Endodermal cell (in vitro differentiated cells): ENCODE data around the gene ABCC1. TPM values are rescaled to one million over a fixed set of nuclear protein-coding genes. Genes with fewer than 3 reads are reported as not detected.

Experiments used
- DNase-seq: peaks from one replicate; pipeline ENCODE4 v3.0.0-alpha.2; 2017
- H3K27ac ChIP-seq: 2 replicates; pipeline ENCODE4 v1.5.1; 2013; ENCODE audit warnings: mild to moderate bottlenecking, low read depth, low read length, moderate library complexity
- H3K27me3 ChIP-seq: 2 replicates; pipeline ENCODE4 v1.6.1; 2013; ENCODE audit warnings: mild to moderate bottlenecking, low read length, moderate library complexity; ENCODE audit not compliant: insufficient read depth, control insufficient read depth, poor library complexity, severe bottlenecking
- H3K36me3 ChIP-seq: 2 replicates; pipeline ENCODE4 v1.7.0; 2013; ENCODE audit warnings: mild to moderate bottlenecking, low read length, moderate library complexity; ENCODE audit not compliant: control insufficient read depth, insufficient read depth
- H3K4me1 ChIP-seq: one replicate; pipeline ENCODE4 v1.7.0; 2013; ENCODE audit warnings: low read length; ENCODE audit not compliant: control insufficient read depth, insufficient read depth
- H3K4me3 ChIP-seq: 2 replicates; pipeline ENCODE4 v1.5.1; 2013; ENCODE audit warnings: mild to moderate bottlenecking, low read length, moderate library complexity
- H3K9ac ChIP-seq: 2 replicates; pipeline ENCODE4 v1.6.1; 2013; ENCODE audit warnings: mild to moderate bottlenecking, low read length, moderate library complexity; ENCODE audit not compliant: poor library complexity, severe bottlenecking; ENCODE audit errors: extremely low read depth
- H3K9me3 ChIP-seq: 2 replicates; pipeline ENCODE4 v1.6.1; 2013; ENCODE audit warnings: mild to moderate bottlenecking, low read length, moderate library complexity; ENCODE audit not compliant: control insufficient read depth
- H3K27ac Mint-ChIP-seq: 2 replicates; pipeline ENCODE4 v1.8.0; 2020; ENCODE audit warnings: mixed read lengths
- H3K27me3 Mint-ChIP-seq: 2 replicates; pipeline ENCODE4 v1.8.0; 2021; ENCODE audit warnings: mild to moderate bottlenecking, mixed read lengths; ENCODE audit not compliant: insufficient read depth
- H3K36me3 Mint-ChIP-seq: 2 replicates; pipeline ENCODE4 v1.8.0; 2020; ENCODE audit warnings: low read depth, mixed read lengths
- H3K4me1 Mint-ChIP-seq: 2 replicates; pipeline ENCODE4 v1.8.0; 2020; ENCODE audit warnings: mixed read lengths
- H3K4me3 Mint-ChIP-seq: 2 replicates; pipeline ENCODE4 v1.8.0; 2020; ENCODE audit warnings: mild to moderate bottlenecking, moderate library complexity, mixed read lengths
- H3K9me3 Mint-ChIP-seq: 2 replicates; pipeline ENCODE4 v1.8.0; 2020; ENCODE audit warnings: mild to moderate bottlenecking, mixed read lengths
- WGBS, 2 experiments: methylation state at CpG; one replicate each; pipeline versions ENCODE4 v1.1.5 to v1.1.7; 2013; ENCODE audit warnings: missing lambda C conversion rate in 2 of 2, mixed read lengths in 1 of 2; ENCODE audit not compliant: insufficient coverage in 1 of 2, insufficient read length in 1 of 2; 5-methylcytosine and 5-hydroxymethylcytosine counted together
- total RNA-seq, 2 donors: library from RNA; stranded (reverse); fragmentation: NEBNext Ultra II Directional in 1 of 2; extraction: Animal tissue kit (Norgen Biotek cat#: 25700) in 1 of 2; gene quantifications; 2 replicates in 1 of 2; 3 replicates in 1 of 2; pipeline ENCODE4 v1.2.1, GENCODE V29; 2021
- TF ChIP-seq, protein P1 (sequence below): fragments of 200-600 bp; sonication (generic); conservative IDR thresholded peaks from 2 replicates; pipeline ENCODE4 v1.5.0; 2021; ENCODE audit warnings: antibody characterized with exemption, mild to moderate bottlenecking

Gene ABCC1
- total RNA-seq, 2 donors from 2014 or later: 47.1 to 51.2 TPM

DNA sequence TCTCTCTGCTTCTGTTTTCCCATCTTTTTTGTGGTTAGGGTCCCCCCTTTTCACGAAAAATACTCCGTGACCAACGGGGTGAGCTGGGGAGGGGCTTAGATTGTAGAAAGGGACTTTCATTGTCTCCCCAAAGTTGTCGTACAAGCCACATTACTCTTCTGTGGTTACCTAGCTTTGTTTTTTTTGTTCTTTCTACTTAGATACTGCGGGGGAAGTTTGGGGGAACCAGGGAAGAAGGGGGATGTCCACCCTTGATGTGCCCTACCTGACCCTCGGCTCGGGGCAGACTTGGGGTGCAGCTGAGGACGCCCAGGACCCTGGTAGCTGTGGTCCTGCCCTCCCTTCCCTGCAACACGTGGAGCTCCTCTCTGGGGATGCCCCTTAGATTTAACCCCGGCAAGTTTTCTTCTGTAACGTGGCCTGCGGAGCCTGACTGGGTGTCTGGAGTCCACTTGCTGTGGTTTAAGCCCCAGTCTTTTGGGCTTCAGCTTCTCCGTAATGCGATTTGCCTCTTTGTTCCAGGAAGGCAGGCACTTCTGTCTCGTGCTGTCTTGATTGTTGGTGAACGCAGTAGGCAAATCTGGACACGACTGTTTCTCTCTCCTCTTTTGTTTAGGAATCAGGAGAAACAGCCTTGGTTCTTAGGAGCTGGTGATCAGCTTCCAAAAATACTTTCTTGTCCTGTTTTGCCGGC, 892 bp downstream of the ABCC1 start:
- Histone ChIP-seq H3K36me3 (no peaks in the 10 kb centered on the region), H3K9ac (peak overlapping the region; percentile 62), H3K27me3 (no peaks in the 10 kb centered on the region), H3K27ac (no peak overlapping the region), H3K4me3 (peak overlapping the region; percentile 87), H3K4me1 (no peaks in the 10 kb centered on the region), H3K9me3 (no peaks in the 10 kb centered on the region)
- no peaks in the 10 kb centered on the region for H3K27me3 Mint-ChIP-seq
- H3K9me3 Mint-ChIP-seq: no peaks in the 10 kb centered on the region
- H3K4me1 Mint-ChIP-seq: peaks cover 15% of the 10 kb centered on the region
- peak overlapping the region; percentile 88 for H3K27ac Mint-ChIP-seq
- TF ChIP-seq, protein P1, sequence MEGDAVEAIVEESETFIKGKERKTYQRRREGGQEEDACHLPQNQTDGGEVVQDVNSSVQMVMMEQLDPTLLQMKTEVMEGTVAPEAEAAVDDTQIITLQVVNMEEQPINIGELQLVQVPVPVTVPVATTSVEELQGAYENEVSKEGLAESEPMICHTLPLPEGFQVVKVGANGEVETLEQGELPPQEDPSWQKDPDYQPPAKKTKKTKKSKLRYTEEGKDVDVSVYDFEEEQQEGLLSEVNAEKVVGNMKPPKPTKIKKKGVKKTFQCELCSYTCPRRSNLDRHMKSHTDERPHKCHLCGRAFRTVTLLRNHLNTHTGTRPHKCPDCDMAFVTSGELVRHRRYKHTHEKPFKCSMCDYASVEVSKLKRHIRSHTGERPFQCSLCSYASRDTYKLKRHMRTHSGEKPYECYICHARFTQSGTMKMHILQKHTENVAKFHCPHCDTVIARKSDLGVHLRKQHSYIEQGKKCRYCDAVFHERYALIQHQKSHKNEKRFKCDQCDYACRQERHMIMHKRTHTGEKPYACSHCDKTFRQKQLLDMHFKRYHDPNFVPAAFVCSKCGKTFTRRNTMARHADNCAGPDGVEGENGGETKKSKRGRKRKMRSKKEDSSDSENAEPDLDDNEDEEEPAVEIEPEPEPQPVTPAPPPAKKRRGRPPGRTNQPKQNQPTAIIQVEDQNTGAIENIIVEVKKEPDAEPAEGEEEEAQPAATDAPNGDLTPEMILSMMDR: no peak
- peak; percentile 69 for DNase-seq
- peak overlapping the region; percentile 85 for H3K4me3 Mint-ChIP-seq
- WGBS, 2 experiments: 2 to 3% methylated on average over 12 to 18 of the region's 18 CpGs
- peaks cover under 1% of the 10 kb centered on the region for H3K36me3 Mint-ChIP-seq

DNA sequence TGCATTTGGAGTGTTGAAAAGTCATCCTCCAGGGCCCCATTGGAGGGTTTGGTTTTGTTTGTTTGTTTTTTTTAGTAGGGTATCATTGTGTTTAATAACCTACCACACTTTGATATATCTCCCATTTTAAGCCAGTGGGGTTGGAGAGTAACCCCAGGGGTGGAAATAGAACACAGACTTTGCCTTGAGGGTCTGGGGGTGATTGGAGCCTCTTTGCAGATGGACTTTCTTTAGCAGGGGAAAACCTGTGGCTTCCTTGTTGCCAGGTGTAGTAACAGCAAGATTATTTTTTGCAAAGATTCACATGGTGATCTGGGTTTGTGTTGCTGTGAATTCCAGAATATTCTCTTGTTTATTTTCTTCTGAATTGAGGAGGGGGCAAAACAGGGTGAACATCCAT, 1.5 kb downstream of the ABCC1 start:
- no peaks in the 10 kb centered on the region for H3K36me3 ChIP-seq
- H3K27ac ChIP-seq: no peak overlapping the region
- no peaks in the 10 kb centered on the region for H3K27me3 Mint-ChIP-seq
- H3K4me3 ChIP-seq: peak overlapping the region; percentile 87
- DNase-seq: no peak
- peak overlapping the region; percentile 88 for H3K27ac Mint-ChIP-seq
- peaks cover 3% of the 10 kb centered on the region for H3K36me3 Mint-ChIP-seq
- no peaks in the 10 kb centered on the region for H3K27me3 ChIP-seq
- no peaks in the 10 kb centered on the region for H3K9me3 Mint-ChIP-seq
- peaks cover 18% of the 10 kb centered on the region for H3K4me1 Mint-ChIP-seq
- no peaks in the 10 kb centered on the region for H3K4me1 ChIP-seq
- H3K4me3 Mint-ChIP-seq: peak overlapping the region; percentile 85
- TF ChIP-seq, protein P1: no peak
- no peaks in the 10 kb centered on the region for H3K9me3 ChIP-seq
- H3K9ac ChIP-seq: peak overlapping the region; percentile 62

DNA sequence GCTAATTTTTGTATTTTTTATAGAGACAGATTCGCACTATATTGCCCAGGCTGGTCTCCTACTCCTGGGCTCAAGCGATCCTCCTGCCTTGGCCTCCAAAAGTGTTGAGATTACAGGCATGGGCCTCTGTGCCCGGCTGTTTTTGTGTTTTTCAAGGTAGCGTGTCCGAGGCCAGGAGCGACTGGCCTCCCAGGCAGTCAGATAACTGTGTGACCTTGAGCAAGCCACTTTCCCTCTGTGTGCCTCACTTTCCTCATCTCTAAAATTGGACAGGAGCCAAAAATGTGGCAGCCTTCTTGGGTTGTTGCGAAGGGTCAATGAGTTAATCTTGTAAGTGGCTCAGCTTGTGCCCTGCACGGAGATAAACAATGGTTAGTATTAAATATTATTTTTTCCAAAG, 2.4 kb downstream of the ABCC1 start:
- 96 to 98% methylated on average over 5 to 8 of the region's 8 CpGs for WGBS, 2 experiments
- DNase-seq: no peak
- Mint-ChIP-seq H3K36me3 (peaks cover 6% of the 10 kb centered on the region), H3K9me3 (no peaks in the 10 kb centered on the region), H3K4me3 (no peak overlapping the region), H3K27ac (no peak overlapping the region), H3K27me3 (no peaks in the 10 kb centered on the region), H3K4me1 (peaks cover 21% of the 10 kb centered on the region)
- H3K36me3 ChIP-seq: no peaks in the 10 kb centered on the region
- H3K27ac ChIP-seq: no peak overlapping the region
- no peak overlapping the region for H3K4me3 ChIP-seq
- TF ChIP-seq, protein P1: no peak
- no peaks in the 10 kb centered on the region for H3K9me3 ChIP-seq
- no peaks in the 10 kb centered on the region for H3K4me1 ChIP-seq
- H3K27me3 ChIP-seq: no peaks in the 10 kb centered on the region
- H3K9ac ChIP-seq: no peak overlapping the region
